NCI-H128 (cell line): ENCODE data around the gene LAG3.
A peak's percentile ranks its signal among the peaks of the same experiment; 100 is the strongest.

Source experiments
- DNase-seq: peaks from one replicate; lab custom pipeline; 2025; ENCODE audit not compliant: unreplicated experiment; lab: John Stamatoyannopoulos, UW

LAG3 gene

GRCh38 chr12:6752921-6753771, 19.2 kb upstream of the LAG3 start, which contains the start of gene MLF2:
Gene MLF2, minus strand, starts transcription at chr12:6753141. Its CDS starts 807 bp downstream, at chr12:6752334.
- peak; percentile 98 for DNase-seq

GRCh38 chr12:6753772-6754356, 18.5 kb upstream of the LAG3 start:
- no peak for DNase-seq

DNA sequence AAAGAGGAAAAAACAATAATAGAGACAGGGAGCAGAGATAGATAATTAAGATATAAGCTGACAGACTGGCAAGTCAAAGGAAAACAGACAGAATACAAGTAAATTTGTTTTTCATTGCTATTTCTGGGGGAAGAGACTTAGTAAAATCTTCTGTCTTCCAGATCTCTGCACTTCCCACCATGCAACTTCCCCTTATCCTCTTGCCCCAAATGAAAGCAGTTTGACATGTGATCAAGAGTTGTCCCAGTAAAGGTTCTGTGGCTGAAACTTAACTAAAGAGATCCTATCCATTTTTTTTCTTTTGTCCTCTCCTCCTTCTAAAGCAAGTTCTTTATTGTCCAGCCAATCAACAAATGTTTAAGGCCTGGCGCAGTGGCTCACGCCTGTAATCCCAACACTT, 17.9 kb upstream of the LAG3 start:
- DNase-seq: no peak

GRCh38 chr12:6757028-6757690, 15.2 kb upstream of the LAG3 start:
- DNase-seq: no peak

- DNase-seq: no peak
Measured at GRCh38 chr12:6758506-6759095, 13.7 kb upstream of the LAG3 start.

- DNase-seq: no peak
Measured at GRCh38 chr12:6759741-6760140, 12.6 kb upstream of the LAG3 start.

DNA sequence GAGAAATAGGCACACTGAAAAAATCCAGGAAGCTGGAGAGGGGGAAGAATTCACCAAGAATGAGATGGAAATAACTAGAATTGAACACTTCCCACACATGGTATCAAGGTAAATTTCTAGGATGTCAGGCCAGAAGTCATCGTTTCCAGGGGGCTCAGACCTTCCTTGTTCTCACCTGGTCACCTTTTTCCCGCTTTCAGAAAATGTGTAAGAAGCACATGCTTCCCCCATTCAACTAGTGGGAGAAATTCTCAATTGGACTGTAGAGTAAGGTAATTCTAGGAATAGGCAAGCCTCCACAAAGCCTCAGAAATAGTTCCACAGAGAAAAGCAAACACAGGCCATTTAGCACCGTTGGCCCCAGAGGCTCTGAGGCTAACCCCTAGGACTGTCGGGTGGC, 8.9 kb upstream of the LAG3 start:
- no peak for DNase-seq

- peak; percentile 93 for DNase-seq
Measured at GRCh38 chr12:6764011-6764828, 8.1 kb upstream of the LAG3 start.

DNA sequence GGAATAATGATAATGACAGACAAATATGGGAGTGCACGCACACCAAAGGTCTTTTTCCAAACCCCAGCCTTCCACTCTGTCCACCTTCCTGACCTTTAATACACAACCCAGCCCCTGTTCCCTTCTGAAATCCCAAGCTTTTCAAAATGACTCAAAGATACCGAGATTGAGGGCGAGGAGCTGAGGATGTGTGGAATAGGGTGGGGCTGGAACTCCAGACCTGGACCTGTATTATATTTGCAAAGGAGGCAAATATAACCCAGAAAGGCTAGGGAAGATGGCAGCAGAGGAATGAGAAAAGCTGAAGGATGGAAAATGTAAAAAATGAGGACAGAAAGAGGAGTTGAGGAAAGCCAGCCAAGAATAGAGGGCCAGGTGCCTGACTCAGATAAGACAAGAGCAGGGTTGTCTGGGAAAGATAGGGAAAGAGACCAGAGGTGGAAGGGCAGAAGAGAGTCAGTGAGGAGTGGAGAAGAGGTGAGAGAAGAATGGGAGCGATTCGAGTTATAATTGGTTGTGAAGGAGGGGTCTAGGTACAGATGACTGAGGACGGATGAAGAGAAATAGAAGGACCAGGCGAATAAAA, 7.2 kb upstream of the LAG3 start:
- no peak for DNase-seq

- DNase-seq: peak; percentile 89
Measured at GRCh38 chr12:6765634-6766581, 6.4 kb upstream of the LAG3 start, which contains the start of gene PTMS. Gene PTMS, plus strand, starts transcription at chr12:6766363. Its CDS starts 343 bp downstream, at chr12:6766706.

DNA sequence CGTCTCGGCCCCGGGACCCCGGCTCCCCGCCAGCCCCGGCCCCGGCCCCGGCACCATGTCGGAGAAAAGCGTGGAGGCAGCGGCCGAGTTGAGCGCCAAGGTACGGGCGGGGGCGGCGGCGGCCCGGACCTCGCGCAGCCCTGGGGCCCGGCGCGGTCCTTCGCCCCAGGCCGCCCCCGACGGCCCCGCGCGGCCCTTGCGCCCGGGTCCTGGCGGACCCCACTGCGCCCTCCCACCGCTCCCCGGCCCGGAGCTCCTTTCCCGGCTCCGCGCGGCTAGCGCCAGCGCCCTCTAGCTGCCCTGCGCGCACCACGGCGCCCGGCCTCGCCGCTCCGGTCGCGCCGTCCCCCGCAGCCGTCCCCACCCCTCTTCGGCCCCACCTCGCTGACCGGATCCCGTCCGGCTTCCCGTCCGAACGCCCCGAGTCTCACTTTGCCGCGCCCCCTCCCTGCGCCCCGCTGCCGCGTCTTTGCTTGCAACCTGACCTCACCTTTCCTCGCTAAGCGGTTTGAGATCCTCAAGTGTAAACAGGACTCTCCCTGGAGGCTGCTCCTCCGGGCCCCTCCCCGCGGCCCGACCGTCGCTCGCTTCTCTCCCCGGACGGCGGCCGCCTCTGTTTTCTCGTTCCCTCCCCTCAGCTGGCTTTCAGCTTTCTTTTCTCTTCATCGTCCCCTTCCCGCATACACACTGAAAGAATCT, 5.5 kb upstream of the LAG3 start:
- DNase-seq: peak; percentile 39

- no peak for DNase-seq
Measured at GRCh38 chr12:6767353-6768319, 4.7 kb upstream of the LAG3 start.

DNA sequence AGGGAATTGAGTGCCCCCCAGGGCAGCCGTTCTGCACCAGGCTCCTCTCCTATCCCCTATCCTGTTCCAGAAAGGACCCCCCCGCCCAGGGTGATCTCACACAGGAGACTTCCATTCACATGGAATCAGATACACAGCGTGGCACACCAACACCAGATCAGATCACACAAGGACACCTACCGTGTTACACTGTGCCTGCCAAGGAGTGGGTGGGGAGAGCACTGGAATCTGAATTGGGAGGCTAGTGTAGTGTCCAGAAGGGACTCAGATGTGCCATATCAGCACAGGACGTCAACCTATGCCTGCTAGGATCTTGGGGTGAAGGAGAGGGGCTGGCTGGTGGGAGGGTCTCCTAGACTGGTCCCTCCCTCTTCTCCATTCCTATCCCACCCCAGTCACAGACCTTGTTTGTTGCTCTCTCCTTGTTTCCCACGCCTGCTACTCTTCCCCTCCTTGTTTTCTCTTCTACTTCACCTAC, 3.8 kb upstream of the LAG3 start:
- no peak for DNase-seq

DNA sequence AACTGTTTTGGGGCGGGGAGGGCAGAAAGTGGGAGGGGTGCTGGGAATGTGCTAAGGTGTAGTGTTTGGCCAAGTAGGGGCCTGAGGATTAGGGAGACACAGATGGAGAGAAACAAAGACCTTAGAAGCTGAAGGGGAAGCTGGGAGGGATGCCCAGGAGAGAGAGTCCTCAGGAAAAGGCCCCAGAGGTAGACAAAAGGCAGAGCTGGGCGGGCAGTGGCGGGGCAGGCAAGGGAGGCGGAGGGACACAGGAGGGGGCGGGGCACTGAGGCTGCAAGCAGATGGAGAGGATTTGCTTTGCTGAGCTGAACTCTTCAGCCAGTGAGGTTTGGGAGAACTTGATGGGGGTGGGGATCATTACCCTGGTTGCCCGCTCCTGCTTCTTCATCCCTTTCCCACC, 3.3 kb upstream of the LAG3 start:
- DNase-seq: no peak

DNA sequence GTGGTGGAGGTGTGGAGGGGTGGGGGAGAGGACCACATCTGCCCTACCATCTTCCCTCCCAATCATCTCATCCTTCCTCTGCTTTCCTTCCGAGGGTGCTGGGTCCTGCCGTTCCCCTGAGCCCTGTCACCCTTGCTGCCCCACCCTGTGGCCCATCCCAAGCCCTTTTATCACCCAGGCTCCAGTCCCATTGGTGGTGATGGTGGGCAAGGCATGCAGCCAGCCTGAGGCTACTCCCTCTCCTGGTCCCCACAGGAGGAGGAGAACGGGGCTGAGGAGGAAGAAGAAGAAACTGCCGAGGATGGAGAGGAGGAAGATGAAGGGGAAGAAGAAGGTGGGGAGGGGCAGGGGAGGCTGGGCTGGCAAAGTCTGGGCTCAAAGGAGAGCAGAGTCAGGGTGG, 2.7 kb upstream of the LAG3 start:
- DNase-seq: no peak

- DNase-seq: no peak
Measured at GRCh38 chr12:6770094-6770493, 2.2 kb upstream of the LAG3 start.

- DNase-seq: no peak
Measured at GRCh38 chr12:6770600-6770999, 1.7 kb upstream of the LAG3 start.
